Epithelial cell of proximal tubule (primary cell): ENCODE measurements around the gene INTU. TPM values are rescaled to one million over a fixed set of nuclear protein-coding genes. Genes with fewer than 3 reads are reported as not detected.
"Not testable (repeated sequence)": the region's sequence is repeated elsewhere in the genome, so short reads cannot be mapped to it uniquely, and the experiment has no call there.

Experiments
- DNase-seq: peaks from one replicate; pipeline ENCODE4 v3.0.0-alpha.2; 2011; ENCODE audit warnings: low read depth
- H3K4me3 ChIP-seq: 2 replicates; pipeline ENCODE4 v1.5.1; 2011; ENCODE audit warnings: low read depth, mild to moderate bottlenecking, low read length
- CTCF ChIP-seq: conservative IDR thresholded peaks from 2 replicates; pipeline ENCODE4 v1.5.1; 2012; ENCODE audit warnings: low read depth, mild to moderate bottlenecking, low read length
- total RNA-seq: library from RNA; depleted of rRNA; stranded (reverse); fragments of >200 nt; gene quantifications from 2 replicates; pipeline ENCODE4 v1.2.3, GENCODE V29; 2015

INTU gene
- total RNA-seq, 1 donor from 2014 or later, result 4.3 TPM

GRCh38 chr4:127642169-127642568 is 9.4 kb downstream of the INTU start:
- DNase-seq, result no peak
- no peak for TF ChIP-seq CTCF
- H3K4me3 ChIP-seq, result no peak overlapping the region

- H3K4me3 ChIP-seq, result no peak overlapping the region
- no peak for TF ChIP-seq CTCF
- DNase-seq, result no peak
These were observed 11.0 kb downstream of the INTU start for GRCh38 chr4:127643791-127644190.

DNA sequence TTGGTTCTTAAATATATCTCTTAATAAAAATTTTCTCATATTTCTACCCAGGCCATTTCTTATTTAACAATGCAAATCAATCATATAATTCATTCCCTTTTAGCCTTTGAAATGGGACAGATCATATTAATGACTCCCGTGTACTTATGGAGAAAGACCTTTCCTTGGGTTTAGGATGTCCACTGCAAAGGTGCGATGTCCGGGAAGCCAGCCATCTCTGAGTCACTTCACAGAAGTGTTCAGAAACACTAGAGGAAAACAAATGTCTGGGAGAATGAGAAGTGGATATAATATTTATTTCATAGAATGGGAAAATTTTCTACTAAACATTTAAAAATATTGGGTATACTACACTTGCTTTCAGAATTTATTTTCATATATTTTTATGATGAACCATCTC is 15.3 kb downstream of the INTU start:
- no peak for TF ChIP-seq CTCF
- no peak overlapping the region for H3K4me3 ChIP-seq
- DNase-seq, result no peak

- H3K4me3 ChIP-seq, DNase-seq: not testable (repeated sequence)
These were observed 22.8 kb downstream of the INTU start for GRCh38 chr4:127655590-127655989.

- DNase-seq, result no peak
- no peak for TF ChIP-seq CTCF
- H3K4me3 ChIP-seq, result no peak overlapping the region
These were observed 23.4 kb downstream of the INTU start for GRCh38 chr4:127656047-127656680.

DNA sequence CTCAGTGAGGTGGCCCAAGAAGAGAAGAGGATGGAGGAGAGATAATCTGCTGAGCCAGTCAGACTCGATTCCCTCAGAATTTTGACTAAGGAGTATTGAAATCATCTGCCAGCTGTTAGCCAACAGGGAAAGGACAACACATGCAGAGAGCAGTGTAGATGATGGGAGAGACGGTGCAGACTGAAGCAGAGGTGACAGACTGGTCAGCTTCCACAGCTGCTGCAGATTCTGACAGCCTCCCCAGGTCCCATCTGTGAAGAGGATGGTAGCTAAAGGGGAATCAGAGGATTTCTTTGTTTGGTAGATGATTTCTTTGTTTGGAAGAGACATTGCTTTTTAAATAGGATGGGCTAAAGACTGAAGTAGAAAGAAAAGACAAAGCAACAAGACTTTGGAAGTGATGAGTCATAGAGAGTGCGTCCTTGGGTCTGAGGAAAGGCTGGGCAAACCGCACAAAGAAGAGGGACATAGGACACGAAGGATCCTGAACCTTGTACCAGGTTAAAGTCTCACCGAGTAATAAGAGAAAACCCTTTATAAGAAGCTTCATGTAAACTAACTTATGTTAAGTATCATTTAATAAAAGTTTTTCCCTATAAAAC is 27.6 kb downstream of the INTU start:
- no peak for DNase-seq

GRCh38 chr4:127667116-127667515 is 34.4 kb downstream of the INTU start:
- no peak for DNase-seq
- TF ChIP-seq CTCF, result no peak
- no peak overlapping the region for H3K4me3 ChIP-seq

More for the DNA sequence above, 27.6 kb downstream of the INTU start:
- no peak overlapping the region for H3K4me3 ChIP-seq
- no peak for TF ChIP-seq CTCF
